ENCODE measurements around the gene TTBK1. TPM values are rescaled to one million over a fixed set of nuclear protein-coding genes. Genes with fewer than 3 reads are reported as not detected.

The TTBK1 gene
- total and polyA plus RNA-seq, 2 of the 4 experiments (the other 2 are of a cell fraction) = 0.02 TPM; not detected in 1

- Histone ChIP-seq H3K27ac (ENCODE audit: insufficient read depth, low read length) (no peak overlapping the region), H3K14ac (replicated peaks; ENCODE audit: low read depth, low read length) (no peak overlapping the region), H2BK15ac (ENCODE audit: low read depth, low read length) (no peak overlapping the region), H3K4me3 (ENCODE audit: insufficient read depth, low read depth, low read length) (no peak overlapping the region), H4K20me1 (ENCODE audit: insufficient read depth, low read length) (no peaks in the 10 kb centered on the region; the same call in 1 of the 2 replicates), H2BK20ac (ENCODE audit: low read depth, low read length) (no peak overlapping the region), H3K23ac (ENCODE audit: low read depth, low read length) (no peak overlapping the region), H2BK120ac (ENCODE audit: low read depth, low read length) (no peak overlapping the region), H3K9me1 (ENCODE audit: insufficient read depth, low read length) (peaks cover 6% of the 10 kb centered on the region; the same call in 1 of the 2 replicates), H4K8ac (ENCODE audit: low read depth in 2 of 2, low read length in 2 of 2) (no peak overlapping the region), H2BK5ac (ENCODE audit: low read depth, low read length, poor library complexity, severe bottlenecking) (no peak overlapping the region), H3K4me2 (ENCODE audit: low read depth, low read length) (no peak overlapping the region), H2AFZ (replicated peaks; ENCODE audit: low read length, poor library complexity) (no peak overlapping the region), H3K9me3 (ENCODE audit: control insufficient read depth, insufficient read depth, low read length) (no peaks in the 10 kb centered on the region), H3K4me1 (ENCODE audit: control insufficient read depth, insufficient read depth, low read length) (peaks cover 10% of the 10 kb centered on the region), H3K79me1 (ENCODE audit: low read depth in 1 of 2, low read length in 2 of 2) (no peaks in the 10 kb centered on the region), H3K27me3 (ENCODE audit: control insufficient read depth, insufficient read depth, low read length) (peaks cover 55% of the 10 kb centered on the region), H3K56ac (ENCODE audit: extremely low read depth, insufficient read depth, low read length) (no peak overlapping the region), H4K91ac (ENCODE audit: insufficient read depth, low read depth, low read length) (no peak overlapping the region), H2AK5ac (ENCODE audit: low read depth, low read length) (no peak overlapping the region), H3K9ac (ENCODE audit: low read depth, low read length) (no peak overlapping the region), H3K36me3 (ENCODE audit: control insufficient read depth, insufficient read depth, low read length) (no peaks in the 10 kb centered on the region), H4K5ac (ENCODE audit: low read depth, low read length) (no peak overlapping the region), H3K4ac (ENCODE audit: low read depth, low read length) (no peak overlapping the region), H3K18ac (ENCODE audit: low read depth, low read length) (no peak overlapping the region), H2AK9ac (replicated peaks; ENCODE audit: low read depth, low read length, poor library complexity) (no peak overlapping the region)
- TF ChIP-seq MXI1 (IDR thresholded peaks at IDR 0.05; ENCODE audit: borderline replicate concordance, low read depth, low read length) (no peak), ELK1 (IDR thresholded peaks at IDR 0.05; ENCODE audit: borderline replicate concordance, low read depth, low read length) (no peak), SMC3 (IDR thresholded peaks at IDR 0.05; ENCODE audit: low read depth, low read length) (no peak), POLR2A (IDR thresholded peaks at IDR 0.05; ENCODE audit: low read depth, low read length) (no peak), CEBPB (IDR thresholded peaks at IDR 0.05; ENCODE audit: low read depth, low read length) (no peak), BHLHE40 (IDR thresholded peaks at IDR 0.05; ENCODE audit: low read depth, low read length) (no peak), RFX5 (IDR thresholded peaks at IDR 0.05; ENCODE audit: low read depth, low read length) (no peak), CHD1 (IDR thresholded peaks at IDR 0.05; ENCODE audit: low read depth, low read length) (no peak), MAFK (IDR thresholded peaks at IDR 0.05; ENCODE audit: low read depth, low read length) (no peak), MAZ (IDR thresholded peaks at IDR 0.05; ENCODE audit: borderline replicate concordance, low read depth, low read length) (no peak), RCOR1 (IDR thresholded peaks at IDR 0.05; ENCODE audit: insufficient replicate concordance, low read length) (no peak), FOS (IDR thresholded peaks at IDR 0.05; ENCODE audit: low read depth, low read length) (no peak), NFE2L2 (IDR thresholded peaks at IDR 0.05; ENCODE audit: low read depth, low read length) (no peak), RAD21 (IDR thresholded peaks at IDR 0.05; ENCODE audit: low read length) (no peak)
- TF ChIP-seq, protein P1, sequence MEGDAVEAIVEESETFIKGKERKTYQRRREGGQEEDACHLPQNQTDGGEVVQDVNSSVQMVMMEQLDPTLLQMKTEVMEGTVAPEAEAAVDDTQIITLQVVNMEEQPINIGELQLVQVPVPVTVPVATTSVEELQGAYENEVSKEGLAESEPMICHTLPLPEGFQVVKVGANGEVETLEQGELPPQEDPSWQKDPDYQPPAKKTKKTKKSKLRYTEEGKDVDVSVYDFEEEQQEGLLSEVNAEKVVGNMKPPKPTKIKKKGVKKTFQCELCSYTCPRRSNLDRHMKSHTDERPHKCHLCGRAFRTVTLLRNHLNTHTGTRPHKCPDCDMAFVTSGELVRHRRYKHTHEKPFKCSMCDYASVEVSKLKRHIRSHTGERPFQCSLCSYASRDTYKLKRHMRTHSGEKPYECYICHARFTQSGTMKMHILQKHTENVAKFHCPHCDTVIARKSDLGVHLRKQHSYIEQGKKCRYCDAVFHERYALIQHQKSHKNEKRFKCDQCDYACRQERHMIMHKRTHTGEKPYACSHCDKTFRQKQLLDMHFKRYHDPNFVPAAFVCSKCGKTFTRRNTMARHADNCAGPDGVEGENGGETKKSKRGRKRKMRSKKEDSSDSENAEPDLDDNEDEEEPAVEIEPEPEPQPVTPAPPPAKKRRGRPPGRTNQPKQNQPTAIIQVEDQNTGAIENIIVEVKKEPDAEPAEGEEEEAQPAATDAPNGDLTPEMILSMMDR (conservative IDR thresholded peaks at IDR 0.05; ENCODE audit: low read depth, low read length) = no peak
- TF ChIP-seq, protein P2, sequence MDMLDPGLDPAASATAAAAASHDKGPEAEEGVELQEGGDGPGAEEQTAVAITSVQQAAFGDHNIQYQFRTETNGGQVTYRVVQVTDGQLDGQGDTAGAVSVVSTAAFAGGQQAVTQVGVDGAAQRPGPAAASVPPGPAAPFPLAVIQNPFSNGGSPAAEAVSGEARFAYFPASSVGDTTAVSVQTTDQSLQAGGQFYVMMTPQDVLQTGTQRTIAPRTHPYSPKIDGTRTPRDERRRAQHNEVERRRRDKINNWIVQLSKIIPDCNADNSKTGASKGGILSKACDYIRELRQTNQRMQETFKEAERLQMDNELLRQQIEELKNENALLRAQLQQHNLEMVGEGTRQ (IDR thresholded peaks at IDR 0.05; ENCODE audit: low read depth, low read length) = no peak
- WGBS, 2 experiments (ENCODE audit: extremely low coverage in 2 of 2, insufficient read length in 1 of 2) = no CpG with 5 or more reads among the region's 10 CpGs
- in situ Hi-C loops (cut with MboI; ENCODE audit: low sequenced_read_pairs) = no loop called here
- no peak for DNase-seq
- intact Hi-C loops (cut with micrococcal nuclease) = no loop called here
- dilution Hi-C loops (cut with HindIII; ENCODE audit: low sequenced_read_pairs, unreplicated experiment) = no loop called here
- no TSS peak for BruUV-seq (replicated peaks)
- CTCF ChIA-PET = no interaction called here
- POLR2A ChIA-PET (ENCODE audit: unreplicated experiment) = no interaction called here
- ATAC-seq (ENCODE audit: low read depth) = no peak
Observed at GRCh38 chr6:43274127-43274915, 31.0 kb downstream of the TTBK1 start.
